ENCODE measurements around the gene TRRAP. TPM values are rescaled to one million over a fixed set of nuclear protein-coding genes. Genes with fewer than 3 reads are reported as not detected.

The TRRAP gene
- total RNA-seq, 6 donors from 2014 or later, result 29.1 to 53.4 (median 37.5) TPM

DNA sequence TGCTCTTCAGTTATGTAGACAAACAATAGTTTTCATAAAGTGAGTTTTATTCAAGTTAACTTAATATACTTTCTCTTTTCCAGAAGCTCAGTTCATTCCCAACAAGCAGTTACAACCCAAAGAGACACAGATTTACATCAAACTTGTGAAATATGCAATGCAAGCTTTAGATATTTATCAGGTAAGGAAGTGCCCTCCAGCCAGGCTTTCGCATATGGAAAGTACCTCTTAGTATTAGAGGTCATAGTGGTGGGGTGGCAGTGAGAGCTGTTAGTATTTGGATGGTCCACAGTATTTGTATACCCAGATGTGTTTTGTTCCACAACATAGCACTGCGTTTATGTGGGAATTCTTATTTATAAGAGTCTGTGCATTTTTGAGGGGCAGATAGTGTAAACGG is 32.1 kb downstream of the TRRAP start:
- Histone ChIP-seq H3K9me3 (no peaks in the 10 kb centered on the region), H3K4me1 (no peaks in the 10 kb centered on the region), H3K27ac (no peak overlapping the region), H3K27me3 (no peaks in the 10 kb centered on the region), H3K36me3 (peaks cover 46 to 97% (median 83%) of the 10 kb centered on the region in 4 donors), H3K4me3 (no peak overlapping the region)
- TF ChIP-seq, protein P1, sequence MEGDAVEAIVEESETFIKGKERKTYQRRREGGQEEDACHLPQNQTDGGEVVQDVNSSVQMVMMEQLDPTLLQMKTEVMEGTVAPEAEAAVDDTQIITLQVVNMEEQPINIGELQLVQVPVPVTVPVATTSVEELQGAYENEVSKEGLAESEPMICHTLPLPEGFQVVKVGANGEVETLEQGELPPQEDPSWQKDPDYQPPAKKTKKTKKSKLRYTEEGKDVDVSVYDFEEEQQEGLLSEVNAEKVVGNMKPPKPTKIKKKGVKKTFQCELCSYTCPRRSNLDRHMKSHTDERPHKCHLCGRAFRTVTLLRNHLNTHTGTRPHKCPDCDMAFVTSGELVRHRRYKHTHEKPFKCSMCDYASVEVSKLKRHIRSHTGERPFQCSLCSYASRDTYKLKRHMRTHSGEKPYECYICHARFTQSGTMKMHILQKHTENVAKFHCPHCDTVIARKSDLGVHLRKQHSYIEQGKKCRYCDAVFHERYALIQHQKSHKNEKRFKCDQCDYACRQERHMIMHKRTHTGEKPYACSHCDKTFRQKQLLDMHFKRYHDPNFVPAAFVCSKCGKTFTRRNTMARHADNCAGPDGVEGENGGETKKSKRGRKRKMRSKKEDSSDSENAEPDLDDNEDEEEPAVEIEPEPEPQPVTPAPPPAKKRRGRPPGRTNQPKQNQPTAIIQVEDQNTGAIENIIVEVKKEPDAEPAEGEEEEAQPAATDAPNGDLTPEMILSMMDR (IDR thresholded peaks at IDR 0.05), result no peak
- TF ChIP-seq POLR2AphosphoS5 (IDR thresholded peaks at IDR 0.05) (no peak), POLR2A (IDR thresholded peaks at IDR 0.05) (no peak), EP300 (IDR thresholded peaks at IDR 0.05) (no peak)
- 92 to 96% methylated on average over 3 of the region's 3 CpGs for WGBS, 2 donors
- ATAC-seq (ENCODE audit: low FRiP score in 2 of 2), result no peak
- no peak for DNase-seq

GRCh38 chr7:98911916-98912315 is 33.6 kb downstream of the TRRAP start:
- H3K4me3 ChIP-seq, result no peak overlapping the region
- DNase-seq (no peak), ATAC-seq (ENCODE audit: low FRiP score in 2 of 2) (no peak)
- no peaks in the 10 kb centered on the region for H3K27me3 ChIP-seq
- 77 to 88% methylated on average over 5 of the region's 5 CpGs for WGBS, 2 donors
- no peaks in the 10 kb centered on the region for H3K4me1 ChIP-seq
- H3K36me3 ChIP-seq, result peaks cover 56 to 97% (median 84%) of the 10 kb centered on the region in 4 donors
- no peak overlapping the region for H3K27ac ChIP-seq
- TF ChIP-seq EP300 (IDR thresholded peaks at IDR 0.05) (no peak), POLR2AphosphoS5 (IDR thresholded peaks at IDR 0.05) (no peak), POLR2A (IDR thresholded peaks at IDR 0.05) (no peak)
- TF ChIP-seq, protein P1 (IDR thresholded peaks at IDR 0.05), result no peak
- no peaks in the 10 kb centered on the region for H3K9me3 ChIP-seq

DNA sequence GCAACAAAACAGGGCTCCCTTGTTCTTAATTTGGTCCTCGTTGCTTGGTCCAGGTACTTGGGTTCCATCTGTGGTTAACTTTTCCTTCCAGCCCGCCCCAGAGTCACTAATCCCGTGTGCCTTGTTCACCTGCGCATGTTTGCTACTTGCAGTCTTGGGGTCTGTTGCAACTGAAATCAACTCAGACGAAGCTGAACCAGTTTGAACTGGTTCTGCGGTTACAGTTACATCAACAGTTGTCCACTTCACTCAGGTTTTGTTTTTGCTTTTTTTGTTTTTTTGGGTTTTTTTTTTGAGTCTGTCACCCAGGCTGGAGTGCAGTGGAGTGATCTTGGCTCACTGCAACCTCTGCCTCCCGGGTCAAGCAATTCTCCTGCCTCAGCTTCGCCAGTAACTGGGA is 34.7 kb downstream of the TRRAP start:
- H3K4me3 ChIP-seq, result no peak overlapping the region
- no peak for TF ChIP-seq POLR2A (IDR thresholded peaks at IDR 0.05)
- DNase-seq (no peak), ATAC-seq (ENCODE audit: low FRiP score in 2 of 2) (no peak)
- H3K36me3 ChIP-seq, result peaks cover 60 to 97% (median 85%) of the 10 kb centered on the region in 4 donors
- no peak overlapping the region for H3K27ac ChIP-seq
- 87 to 91% methylated on average over 8 of the region's 8 CpGs for WGBS, 2 donors
- no peaks in the 10 kb centered on the region for H3K4me1 ChIP-seq
- H3K27me3 ChIP-seq, result no peaks in the 10 kb centered on the region
- H3K9me3 ChIP-seq, result no peaks in the 10 kb centered on the region

GRCh38 chr7:98913612-98914011 is 35.3 kb downstream of the TRRAP start:
- H3K36me3 ChIP-seq, result peaks cover 60 to 97% (median 83%) of the 10 kb centered on the region in 4 donors
- no peak for DNase-seq
- H3K4me1 ChIP-seq, result no peaks in the 10 kb centered on the region
- H3K27ac ChIP-seq, result no peak overlapping the region
- ATAC-seq (ENCODE audit: low FRiP score in 2 of 2), result no peak
- H3K27me3 ChIP-seq, result no peaks in the 10 kb centered on the region
- TF ChIP-seq, protein P1 (IDR thresholded peaks at IDR 0.05), result no peak
- TF ChIP-seq POLR2A (IDR thresholded peaks at IDR 0.05) (no peak), EP300 (IDR thresholded peaks at IDR 0.05) (no peak), POLR2AphosphoS5 (IDR thresholded peaks at IDR 0.05) (no peak)
- H3K4me3 ChIP-seq, result no peak overlapping the region
- no peaks in the 10 kb centered on the region for H3K9me3 ChIP-seq

DNA sequence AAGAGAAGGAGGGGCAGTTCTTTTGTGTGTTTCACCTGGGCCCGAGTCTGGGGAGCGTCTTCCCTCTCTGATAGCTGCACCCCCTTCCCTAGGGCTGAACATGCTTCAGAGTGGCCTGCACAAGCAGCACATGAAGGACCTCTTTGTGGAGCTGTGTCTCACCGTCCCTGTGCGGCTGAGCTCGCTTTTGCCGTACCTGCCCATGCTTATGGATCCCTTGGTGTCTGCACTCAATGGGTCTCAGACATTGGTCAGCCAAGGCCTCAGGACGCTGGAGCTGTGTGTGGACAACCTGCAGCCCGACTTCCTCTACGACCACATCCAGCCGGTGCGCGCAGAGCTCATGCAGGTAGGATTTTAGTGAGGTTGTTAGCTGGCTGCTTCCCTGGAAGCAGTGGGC is 39.0 kb downstream of the TRRAP start:
- no peak for ATAC-seq (ENCODE audit: low FRiP score in 2 of 2)
- Histone ChIP-seq H3K4me1 (peaks cover 0 to 2% (median 0%) of the 10 kb centered on the region in 4 donors), H3K27me3 (no peaks in the 10 kb centered on the region), H3K4me3 (no peak overlapping the region), H3K9me3 (no peaks in the 10 kb centered on the region), H3K36me3 (peaks cover 48 to 97% (median 79%) of the 10 kb centered on the region in 4 donors), H3K27ac (no peak overlapping the region)
- TF ChIP-seq EP300 (IDR thresholded peaks at IDR 0.05), result no peak
- TF ChIP-seq POLR2AphosphoS5 (IDR thresholded peaks at IDR 0.05), result no peak
- TF ChIP-seq, protein P1 (IDR thresholded peaks at IDR 0.05), result no peak
- TF ChIP-seq POLR2A (IDR thresholded peaks at IDR 0.05), result no peak
- WGBS, 2 donors, result 92 to 96% methylated on average over 12 of the region's 12 CpGs
- DNase-seq, result no peak

All from upper lobe of left lung (tissue), 6 donors.